Ureter (tissue), 1 donor: ENCODE measurements around the gene WDR82. TPM values are rescaled to one million over a fixed set of nuclear protein-coding genes. Genes with fewer than 3 reads are reported as not detected.
A peak's percentile ranks its signal among the peaks of the same experiment; 100 is the strongest.

ENCODE experiments used
- DNase-seq: peaks from one replicate; pipeline ENCODE4 v3.0.0-alpha.2; 2020; ENCODE audit warnings: low spot score
- total RNA-seq: library from RNA; stranded (reverse); gene quantifications from one replicate; pipeline ENCODE4 v1.2.4, GENCODE V29; 2023
- donor health status: DM: yes; HTN: yes; CAD: no.

The WDR82 gene
- total RNA-seq, 1 donor from 2014 or later: 81.6 TPM

DNA sequence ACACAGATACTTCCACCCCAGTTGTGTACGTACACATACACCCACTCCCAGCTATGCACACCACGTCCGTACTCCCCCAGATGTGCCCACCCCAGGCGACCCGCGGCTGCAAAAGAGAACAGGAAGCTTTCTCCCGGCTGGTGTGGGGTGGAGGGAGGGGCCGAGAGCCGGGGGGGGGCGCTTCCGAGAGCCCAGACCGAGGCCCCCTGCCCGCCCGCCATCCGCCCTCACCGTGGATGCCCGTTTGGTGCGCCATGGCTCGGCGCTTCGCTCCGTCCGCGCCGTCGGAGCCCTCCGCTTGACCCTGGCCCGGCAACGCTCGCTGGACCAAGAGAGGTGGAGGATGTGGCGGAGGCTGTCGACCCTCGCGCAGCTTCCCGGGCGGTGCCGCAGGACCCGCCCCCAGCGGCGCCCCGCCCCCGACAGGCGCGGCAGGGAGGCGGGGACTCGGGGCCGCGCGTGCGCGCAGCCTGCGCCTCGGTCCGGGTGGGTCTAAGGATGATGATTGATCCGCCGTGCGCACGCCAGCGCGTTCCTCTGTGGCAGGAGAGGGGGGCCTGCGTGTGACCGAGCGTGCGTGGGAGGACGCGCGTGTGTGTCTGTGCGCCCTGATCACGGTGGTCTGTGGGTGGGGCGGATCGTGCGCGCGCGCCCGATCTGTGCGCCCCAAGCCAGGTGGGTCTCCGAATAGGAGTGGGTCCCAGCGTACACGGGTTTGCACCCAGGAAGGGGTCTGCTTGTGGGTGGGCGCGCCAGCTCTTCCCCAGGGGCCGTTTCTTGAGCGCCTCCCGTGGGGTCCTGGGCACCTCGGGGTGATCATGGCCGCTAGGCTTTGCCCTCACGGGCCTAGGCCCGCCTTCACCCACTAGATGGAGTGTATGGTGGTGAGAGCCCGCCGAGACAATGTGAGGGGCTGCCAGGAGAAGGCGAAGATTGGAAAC is 39.4 kb downstream of the WDR82 start, which contains the start of gene TWF2:
TWF2 (minus strand) TSS at position 398 of the 941 bp plus-strand sequence; CDS start at position 256, 142 bp downstream.
- DNase-seq: peak; percentile 79

DNA sequence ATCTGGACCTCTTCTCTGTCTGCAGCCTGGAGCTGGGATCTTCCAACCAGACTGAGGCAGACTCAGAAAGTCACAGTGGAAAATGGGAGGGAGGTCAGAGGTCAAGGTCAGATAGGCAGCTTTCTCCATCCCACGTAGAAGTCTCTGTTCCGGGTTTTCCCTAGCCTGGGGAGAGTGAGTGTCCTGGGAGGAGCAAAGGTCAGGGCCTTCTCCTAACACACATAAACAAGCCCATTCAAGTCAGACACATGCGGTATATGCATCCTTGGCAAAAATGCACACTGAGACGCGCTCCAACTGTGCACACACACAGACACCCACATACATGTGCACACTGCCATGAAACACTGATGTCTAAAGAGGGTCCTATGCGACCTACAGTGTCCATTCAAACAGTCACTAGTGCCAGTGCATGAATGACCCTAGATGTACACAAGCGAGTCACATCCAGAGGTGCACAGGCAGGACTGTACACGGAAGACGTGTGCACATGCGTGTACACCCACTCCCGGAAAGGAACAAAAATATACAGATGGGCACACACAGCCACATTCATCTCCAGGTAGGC is 40.2 kb downstream of the WDR82 start:
- peak; percentile 48 for DNase-seq

DNA sequence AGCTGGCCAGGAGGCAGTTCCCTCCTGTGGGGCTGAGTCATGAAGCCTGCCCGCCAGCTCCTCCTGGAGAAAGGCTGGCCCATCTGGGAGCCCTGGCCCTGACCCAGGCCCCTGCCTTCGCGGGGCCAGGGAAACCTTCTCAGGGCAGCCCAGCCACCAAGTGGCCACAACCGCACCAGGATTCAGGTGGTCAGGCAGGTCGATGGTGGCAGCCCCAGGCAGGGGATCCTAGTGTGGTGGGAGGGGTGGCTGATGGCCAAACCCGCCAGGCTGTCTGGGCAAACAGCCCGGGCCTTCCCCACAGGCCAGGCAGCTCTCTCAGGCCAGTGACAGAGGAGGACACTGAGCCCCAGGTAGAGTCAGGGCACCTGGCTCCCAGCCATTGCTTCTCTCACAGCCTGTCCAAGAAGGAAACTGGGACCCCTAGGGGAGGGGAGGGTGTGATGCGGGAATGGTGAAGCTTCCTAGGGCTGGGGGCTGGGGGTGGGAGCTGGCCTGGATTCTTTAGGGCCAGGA is 40.7 kb downstream of the WDR82 start:
- DNase-seq: peak; percentile 87

GRCh38 chr3:52237006-52237656 is 41.3 kb downstream of the WDR82 start:
- DNase-seq: peak; percentile 43

DNA sequence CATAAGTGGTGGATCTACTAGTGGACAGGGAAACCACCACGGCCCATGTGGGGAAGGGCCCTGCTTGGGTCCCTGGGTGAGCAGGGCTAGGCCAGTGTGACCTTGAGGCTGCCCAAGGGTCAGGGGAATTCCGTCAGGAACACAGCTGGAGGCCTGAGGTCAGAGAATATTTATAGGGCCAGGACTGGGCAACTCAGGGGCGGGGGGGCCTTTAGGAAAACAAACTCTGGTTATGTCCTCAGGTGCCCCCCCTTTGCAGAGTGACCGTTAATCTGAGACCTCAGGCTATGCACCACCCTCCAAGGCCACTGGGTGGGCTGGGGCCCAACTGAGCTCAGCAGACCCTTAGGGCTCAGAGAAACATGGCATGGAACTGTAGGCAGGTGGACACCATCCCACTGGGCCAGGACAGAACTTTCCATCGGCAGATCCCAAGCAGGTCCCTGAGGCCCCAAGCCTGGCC is 42.0 kb downstream of the WDR82 start:
- DNase-seq: no peak

GRCh38 chr3:52234516-52235447 is 43.7 kb downstream of the WDR82 start:
- no peak for DNase-seq

- peak; percentile 42 for DNase-seq
These were observed 44.5 kb downstream of the WDR82 start for GRCh38 chr3:52233968-52234367.

DNA sequence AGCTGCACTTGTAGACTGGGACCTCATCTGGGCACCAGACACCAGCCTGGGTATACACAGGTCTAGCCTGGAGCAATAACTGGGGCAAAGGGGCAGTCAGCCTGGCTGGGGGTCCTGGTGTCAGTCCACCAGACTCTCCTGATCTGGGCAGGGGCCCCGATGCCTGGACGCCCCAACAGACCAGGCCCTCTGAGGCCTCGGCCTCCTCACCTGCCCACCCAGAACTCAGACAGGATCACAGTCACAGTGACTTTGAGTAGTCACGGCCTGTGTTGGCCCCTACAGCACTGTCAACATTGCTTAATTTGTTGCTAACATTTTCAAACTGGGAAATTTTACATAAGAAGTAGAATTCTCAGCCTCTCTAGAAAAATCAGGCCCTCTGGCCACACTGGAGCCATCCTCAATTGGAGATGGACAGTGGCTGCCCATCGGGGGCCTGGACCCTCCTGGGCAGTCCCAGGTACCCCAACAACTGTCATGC is 45.3 kb downstream of the WDR82 start:
- no peak for DNase-seq

- DNase-seq: no peak
These were observed 46.0 kb downstream of the WDR82 start for GRCh38 chr3:52232279-52233107.

DNA sequence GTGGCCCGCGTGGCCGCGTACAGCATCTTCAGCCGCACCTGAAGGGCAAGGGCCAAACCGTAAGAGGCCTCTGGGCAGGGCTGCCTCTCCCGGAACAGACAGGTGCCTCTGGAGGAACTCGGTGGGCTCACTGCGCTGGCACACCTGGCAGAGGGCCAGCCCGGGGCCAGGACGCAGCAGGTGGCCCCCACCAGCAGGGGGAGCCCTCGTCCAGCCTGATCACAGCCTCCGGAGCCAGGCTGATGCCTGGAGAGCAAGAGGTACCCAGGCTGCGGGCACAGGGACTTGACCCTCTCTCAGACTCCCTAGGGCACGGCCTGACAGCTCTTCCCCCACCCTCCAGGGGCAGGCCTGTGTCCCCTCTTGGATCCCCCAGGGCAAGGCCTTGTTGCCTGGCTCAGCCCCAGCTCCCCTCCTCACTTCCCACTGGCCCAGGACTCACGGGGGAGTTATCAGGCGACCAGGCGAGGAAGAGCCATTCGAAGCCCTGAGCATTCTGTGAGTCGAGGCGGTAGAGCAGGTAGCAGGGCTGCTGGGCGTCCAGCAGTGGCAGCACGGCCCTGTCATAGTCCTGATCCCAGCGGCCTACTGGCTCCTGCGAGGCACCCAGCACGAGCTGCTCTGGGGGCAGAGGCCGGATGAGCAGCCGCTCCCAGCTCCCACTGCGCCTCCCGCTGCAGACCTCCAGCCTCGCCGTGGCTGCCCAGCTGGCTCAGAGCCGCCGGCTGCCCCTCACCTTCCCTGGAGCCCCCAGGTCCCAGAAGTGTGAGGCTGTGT is 46.8 kb downstream of the WDR82 start:
- peak; percentile 75 for DNase-seq

GRCh38 chr3:52230889-52231499 is 47.5 kb downstream of the WDR82 start:
- DNase-seq: no peak

DNA sequence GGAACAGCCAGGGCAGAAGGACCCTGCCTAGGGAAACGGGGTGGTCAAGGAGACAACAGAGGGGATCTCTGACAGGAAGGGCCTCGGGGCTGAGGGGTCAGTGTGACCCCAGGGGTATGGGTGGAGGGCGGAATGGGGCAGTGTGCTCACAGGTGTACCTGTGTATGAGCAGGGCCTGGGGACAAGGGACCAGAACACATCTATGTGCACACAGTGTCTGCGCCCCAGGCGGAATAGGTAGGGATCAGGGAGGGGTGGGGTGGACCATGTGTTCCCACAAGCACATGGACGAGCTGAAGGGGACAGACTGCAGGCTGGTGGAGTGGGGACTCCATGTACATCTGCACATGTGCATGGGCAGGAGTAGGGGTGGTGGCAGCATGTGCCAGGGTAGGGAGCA is 48.0 kb downstream of the WDR82 start:
- DNase-seq: peak; percentile 42

DNA sequence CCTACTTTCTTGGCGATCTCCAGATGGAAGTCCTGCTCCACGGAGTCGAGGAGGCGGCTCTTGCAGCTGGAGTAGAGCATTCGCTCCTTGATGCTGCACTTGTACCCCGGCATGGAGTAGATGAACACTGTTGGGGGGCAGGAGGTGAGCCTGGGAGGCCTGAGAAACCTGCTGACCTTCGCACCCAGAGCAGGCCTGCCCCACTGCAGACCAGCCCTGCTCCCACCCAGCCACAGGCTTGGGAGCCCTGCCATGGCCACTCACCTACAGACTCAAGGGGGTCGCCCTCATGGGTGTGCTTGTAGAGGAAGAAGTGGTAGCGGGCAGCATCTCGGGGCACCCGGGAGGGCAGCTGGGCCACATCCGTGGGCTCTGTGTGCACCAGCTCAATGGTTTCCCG is 48.8 kb downstream of the WDR82 start:
- no peak for DNase-seq

- DNase-seq: no peak
These were observed 49.6 kb downstream of the WDR82 start for GRCh38 chr3:52228751-52229291.

DNA sequence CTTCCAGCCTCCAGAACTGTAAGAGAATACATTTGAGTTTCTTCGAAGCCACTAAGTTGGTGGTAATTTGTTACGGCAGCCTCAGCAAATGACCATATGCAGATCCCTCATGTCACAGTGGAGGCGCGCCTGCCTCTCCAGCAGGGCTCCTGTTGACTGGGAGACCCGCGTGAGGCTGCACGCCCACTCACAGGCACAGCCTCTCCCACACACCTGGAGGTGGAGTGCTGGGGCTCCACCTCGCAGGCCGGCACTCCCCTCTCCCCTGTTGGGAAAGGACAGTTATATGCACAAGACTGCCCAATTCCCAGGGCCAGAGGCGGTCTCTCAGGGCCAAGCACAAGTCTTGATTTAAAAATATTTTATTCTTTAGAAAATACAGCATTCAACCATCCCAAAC is 50.2 kb downstream of the WDR82 start:
- no peak for DNase-seq

- no peak for DNase-seq
These were observed 50.7 kb downstream of the WDR82 start for GRCh38 chr3:52227766-52228165.

DNA sequence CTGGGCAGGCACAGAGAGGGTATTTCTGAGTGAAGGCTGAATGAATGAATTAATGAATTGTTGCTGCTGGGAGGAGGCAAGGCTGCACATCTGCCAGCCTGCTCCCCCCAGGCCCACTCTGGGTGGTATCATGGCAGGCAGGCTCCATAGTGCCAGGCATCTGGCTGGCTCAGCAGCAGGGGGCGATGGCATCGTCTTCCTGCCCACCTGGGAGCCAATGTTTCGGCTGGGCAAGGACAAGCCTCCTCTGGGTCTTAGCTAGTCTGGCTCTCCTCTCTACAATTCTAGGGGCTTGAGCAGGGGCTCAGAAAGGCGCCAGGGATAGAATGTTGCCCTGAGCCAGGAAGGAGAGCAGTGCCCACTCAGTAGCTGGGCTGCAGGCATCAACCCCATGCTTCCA is 51.3 kb downstream of the WDR82 start:
- DNase-seq: no peak

DNA sequence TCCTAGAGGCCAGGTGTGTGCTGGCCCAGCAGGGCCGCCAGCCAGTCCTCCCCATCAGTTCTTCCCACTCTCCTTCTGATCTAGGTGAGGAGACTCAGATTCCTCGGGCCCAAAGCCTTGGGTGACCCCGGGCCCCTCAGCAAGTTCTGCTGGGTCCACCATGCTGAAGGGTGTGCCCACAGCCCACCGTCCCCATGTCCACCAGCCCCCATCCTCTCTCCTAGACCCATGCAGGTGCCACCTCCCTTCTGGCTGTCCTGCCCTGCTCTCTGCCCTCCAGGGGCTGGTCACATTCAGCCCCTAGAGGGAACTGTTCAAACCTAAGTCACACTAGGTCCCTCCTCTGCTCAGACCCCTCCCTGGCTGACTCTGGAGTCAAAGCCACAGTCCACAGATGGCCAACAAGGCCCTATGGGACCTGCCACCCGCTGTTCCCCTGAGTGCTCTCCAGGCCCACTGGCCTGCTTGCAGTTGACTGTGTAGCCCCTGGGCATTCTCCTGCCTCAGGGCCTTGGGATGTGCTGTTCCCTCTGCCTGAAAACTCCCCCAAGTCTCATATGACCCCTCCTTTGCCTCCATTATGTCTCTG is 52.1 kb downstream of the WDR82 start:
- no peak for DNase-seq
